LoVo (cell line): ENCODE data around the gene RBM3.
"Not testable (repeated sequence)": the region's sequence is repeated elsewhere in the genome, so short reads cannot be mapped to it uniquely, and the experiment has no call there.

Experiments used
- DNase-seq: peaks from one replicate; pipeline ENCODE4 v3.0.0-alpha.2; 2016; ENCODE audit warnings: low spot score

Gene RBM3

GRCh38 chrX:48574270-48575266 is at the start of gene RBM3:
RBM3 (plus strand) TSS chrX:48574484; CDS start chrX:48575181, 697 bp downstream.
- peak; percentile 85 for DNase-seq

DNA sequence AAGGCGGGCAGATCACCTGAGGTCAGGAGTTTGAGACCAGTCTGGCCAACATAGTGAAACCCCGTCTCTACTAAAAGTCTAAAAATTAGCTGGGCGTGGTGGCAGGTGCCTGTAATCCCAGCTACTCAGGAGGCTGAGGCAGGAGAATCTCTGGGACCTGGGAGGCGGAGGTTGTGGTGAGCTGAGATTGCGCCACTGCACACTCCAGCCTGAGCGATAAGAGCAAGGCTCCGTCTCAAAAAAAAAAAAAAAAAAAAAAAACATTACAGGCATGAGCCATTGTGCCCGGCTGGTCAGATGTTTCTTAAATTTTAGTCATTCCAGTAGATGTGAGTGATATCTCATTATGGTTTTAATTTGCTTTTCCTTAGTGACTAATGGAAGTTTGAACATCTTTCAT is 48.4 kb upstream of the RBM3 start:
- DNase-seq, result not testable (repeated sequence)

DNA sequence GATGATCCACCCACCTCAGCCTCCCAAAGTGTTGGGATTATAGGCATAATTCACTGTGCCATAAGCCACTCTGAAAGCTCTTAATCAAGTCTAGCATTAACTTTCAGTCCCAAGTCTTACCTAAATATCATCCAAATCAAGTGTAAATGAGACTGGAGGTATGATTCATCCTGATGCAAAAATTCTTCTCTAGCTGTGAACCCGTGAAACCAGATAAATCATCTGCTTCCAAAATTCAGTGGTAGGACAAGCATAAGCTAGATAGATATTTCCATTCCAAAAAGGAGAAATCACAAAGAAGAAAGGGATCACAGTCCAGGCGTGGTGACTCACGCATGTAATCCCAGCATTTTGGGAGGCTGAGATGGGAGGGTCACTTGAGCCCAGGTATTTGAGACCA is 43.5 kb upstream of the RBM3 start:
- no peak for DNase-seq

- peak; percentile 68 for DNase-seq
These were observed 42.8 kb upstream of the RBM3 start for GRCh38 chrX:48531358-48531959.

DNA sequence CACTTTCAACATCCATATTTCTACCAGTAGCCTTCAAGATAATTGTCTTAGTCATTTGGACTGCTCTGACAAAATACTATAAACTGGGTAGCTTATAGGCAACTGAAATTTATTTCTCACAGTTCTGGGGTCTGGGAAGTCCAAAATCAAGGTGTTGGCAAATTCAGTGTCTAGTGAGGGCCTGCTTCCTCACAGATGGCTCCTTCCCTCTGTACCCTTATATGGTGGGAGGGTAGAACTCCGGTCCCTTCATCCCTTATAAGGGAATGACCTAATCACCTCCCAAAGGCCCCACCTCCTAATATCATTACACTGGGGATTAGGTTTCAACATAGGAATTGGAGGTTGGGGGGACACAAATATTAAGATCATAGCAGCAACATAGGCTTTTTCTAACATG is 42.1 kb upstream of the RBM3 start:
- DNase-seq, result no peak

GRCh38 chrX:48533165-48533564 is 41.1 kb upstream of the RBM3 start:
- DNase-seq, result no peak

DNA sequence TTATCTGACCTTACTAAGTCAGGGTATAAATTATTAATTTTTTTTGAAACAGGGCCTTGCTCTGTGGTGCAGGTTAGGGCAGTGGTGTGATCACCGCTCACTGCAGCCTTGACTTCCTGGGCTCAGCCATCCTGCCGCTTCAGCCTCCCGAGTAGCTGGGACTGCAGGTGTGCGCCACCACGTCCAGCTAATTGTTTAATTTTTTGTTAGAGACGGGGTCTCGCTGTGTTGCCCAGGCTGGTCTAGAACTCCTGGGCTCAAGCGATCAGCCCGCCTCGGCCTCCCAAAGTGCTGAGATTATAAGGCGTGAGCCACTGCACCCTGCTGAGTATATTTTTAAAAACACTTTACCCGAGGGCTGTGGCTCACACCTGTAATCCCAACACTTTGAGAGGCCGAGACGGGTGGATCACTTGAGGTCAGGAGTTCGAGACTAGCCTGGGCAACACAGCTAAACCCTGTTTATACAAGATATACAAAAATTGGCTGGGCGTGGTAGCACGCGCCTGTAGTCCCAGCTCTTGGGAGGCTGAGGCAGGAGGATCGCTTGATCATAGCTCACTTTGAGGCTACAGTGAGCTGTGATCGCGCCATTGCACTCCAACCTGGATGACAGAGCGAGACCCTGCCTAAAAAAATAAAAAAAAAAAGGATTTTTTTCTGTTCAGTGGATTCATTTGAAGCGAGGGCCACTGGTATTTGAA is 35.5 kb upstream of the RBM3 start:
- no peak for DNase-seq

- peak; percentile 91 for DNase-seq
These were observed 34.8 kb upstream of the RBM3 start, which contains the start of gene TBC1D25 for GRCh38 chrX:48539345-48540027. TBC1D25 (plus strand) TSS chrX:48539714; CDS start chrX:48539798, 84 bp downstream.

DNA sequence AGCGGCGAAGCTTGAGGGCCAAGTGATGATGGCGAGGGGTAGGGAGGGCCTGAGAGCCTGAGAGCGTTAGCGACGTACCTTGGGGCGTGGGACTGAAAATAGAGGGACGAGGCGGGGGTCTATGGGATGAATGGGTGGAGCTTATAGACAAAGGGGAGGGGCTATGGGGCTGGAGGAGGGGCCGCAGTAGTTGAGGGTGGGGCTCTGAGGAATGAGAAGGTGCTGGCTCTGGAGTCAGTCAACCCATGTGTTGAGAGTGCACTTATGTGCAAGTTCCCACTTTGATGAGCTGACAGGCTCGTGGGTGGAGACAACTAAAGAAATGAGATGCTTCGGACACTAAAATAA is 34.3 kb upstream of the RBM3 start:
- peak; percentile 30 for DNase-seq

DNA sequence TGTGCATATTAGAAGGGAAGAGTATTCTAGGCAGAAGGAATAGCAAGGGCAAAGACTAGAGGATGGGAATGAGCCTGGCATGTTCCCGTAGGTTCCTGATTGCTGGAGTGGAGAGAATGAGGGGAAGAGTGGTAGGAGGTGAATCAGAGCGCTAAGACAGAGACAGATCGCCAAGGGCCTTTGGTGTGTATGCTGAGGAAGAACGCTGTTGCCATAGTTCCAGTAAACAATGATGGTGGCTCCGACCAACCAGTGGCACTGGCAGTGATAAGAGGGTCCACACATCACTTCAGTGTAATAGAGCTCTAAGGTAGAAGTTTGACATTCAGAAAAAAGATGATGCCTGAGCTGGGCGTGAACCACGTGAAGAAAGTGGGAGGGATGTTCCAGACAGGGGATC is 33.8 kb upstream of the RBM3 start:
- no peak for DNase-seq

DNA sequence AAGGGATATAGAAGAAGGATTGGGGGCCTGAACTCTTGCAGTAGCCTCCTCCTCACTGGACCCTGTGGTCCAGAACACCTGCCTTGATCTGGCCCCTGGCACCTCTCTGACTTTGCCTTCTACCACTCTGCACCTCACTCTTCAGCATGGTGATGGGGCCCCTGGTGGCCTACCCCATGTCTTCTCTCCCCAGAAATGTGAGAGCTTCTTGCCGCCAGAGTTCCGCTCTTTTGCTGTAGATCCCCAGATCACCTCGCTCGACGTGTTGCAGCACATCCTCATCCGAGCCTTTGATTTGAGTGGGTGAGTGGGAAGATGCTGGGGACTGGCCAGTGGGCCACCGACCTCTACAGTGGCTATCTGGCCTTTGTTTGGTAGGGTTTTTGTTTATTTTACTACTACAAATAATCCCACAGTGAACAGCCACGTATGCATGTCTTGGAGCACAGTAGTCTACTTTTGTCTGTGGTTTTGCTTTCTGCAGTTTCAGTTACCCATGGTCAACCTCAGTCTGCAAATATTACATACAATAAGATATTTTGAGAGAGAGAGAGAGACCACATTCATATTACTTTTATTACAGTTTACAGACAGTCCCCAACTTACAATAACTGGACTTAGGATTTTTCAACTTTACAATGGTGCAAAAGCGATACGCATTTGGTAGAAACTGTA is 33.0 kb upstream of the RBM3 start:
- no peak for DNase-seq

- DNase-seq, result no peak
These were observed 25.4 kb upstream of the RBM3 start for GRCh38 chrX:48548871-48549270.

- DNase-seq, result not testable (repeated sequence)
These were observed 18.5 kb upstream of the RBM3 start for GRCh38 chrX:48555731-48556325.

GRCh38 chrX:48558271-48558670 is 16.0 kb upstream of the RBM3 start:
- DNase-seq, result no peak

- DNase-seq, result no peak
These were observed 14.6 kb upstream of the RBM3 start for GRCh38 chrX:48559636-48560035.

DNA sequence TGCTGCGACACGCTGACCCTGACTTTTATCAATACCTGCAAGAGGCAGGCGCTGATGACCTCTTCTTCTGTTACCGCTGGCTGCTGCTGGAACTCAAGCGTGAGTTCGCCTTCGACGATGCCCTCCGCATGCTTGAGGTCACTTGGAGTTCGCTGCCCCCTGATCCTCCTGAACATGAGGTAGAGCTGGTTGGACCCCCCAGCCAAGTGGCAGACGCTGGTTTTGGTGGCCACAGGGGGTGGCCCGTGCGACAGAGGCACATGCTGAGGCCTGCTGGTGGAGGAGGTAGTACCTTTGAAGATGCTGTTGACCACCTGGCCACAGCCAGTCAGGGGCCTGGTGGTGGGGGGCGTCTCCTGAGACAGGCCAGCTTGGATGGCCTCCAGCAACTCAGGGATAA is 14.2 kb upstream of the RBM3 start:
- no peak for DNase-seq

DNA sequence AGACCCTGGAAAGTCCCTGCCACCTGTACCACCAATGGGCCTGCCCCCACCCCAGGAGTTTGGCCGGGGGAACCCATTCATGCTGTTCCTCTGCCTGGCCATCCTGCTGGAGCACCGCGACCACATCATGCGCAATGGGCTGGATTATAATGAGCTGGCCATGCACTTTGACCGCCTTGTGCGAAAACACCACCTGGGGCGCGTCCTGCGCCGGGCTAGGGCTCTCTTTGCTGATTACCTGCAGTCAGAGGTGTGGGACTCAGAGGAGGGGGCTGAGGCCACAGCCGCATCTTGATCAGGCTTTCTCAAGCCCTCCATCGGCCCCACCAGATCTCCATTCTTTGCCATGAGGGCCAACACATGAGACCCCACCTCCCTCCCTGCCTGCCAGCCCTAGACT is 13.6 kb upstream of the RBM3 start:
- DNase-seq, result no peak

DNA sequence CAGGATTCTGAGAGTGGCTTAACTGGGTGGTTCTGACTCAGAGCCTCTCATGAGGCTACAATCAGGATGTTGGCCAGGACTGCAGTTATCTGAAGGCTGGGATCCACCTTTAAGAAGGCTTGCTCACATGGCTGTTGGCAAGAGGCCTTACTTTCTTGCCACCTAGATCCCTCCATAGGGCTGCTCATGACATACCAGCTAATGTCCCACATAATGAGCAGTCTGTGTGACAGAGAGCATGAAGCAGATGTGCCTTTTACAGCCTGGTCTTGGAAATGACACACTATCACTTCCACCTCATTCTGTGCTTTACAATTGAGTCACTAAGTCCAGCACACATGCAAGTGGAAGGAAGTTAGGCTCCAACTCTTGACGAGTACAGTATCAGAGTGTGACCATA is 4.3 kb upstream of the RBM3 start:
- no peak for DNase-seq

- DNase-seq, result peak; percentile 6
These were observed 504 bp upstream of the RBM3 start for GRCh38 chrX:48573690-48574269.

- DNase-seq, result no peak
These were observed 1.4 kb downstream of the RBM3 start for GRCh38 chrX:48575642-48576041.

DNA sequence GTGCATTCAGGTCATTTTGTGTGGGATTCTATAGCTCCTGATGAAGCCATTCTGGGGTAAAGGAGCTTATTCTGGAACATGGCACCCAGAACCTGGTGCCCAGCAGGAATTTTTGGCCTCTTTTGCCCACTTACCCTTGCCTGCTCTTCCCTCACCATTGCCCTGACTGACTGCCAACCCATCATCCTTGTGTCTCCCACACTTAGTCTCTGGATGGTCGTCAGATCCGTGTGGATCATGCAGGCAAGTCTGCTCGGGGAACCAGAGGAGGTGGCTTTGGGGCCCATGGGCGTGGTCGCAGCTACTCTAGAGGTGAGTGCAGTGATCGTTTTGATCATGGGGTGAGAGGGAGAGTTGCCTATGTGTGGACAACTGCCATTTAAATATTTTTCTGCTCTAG is 1.8 kb downstream of the RBM3 start:
- DNase-seq, result no peak
